ENCODE data around the gene PLCD4.
A peak's percentile ranks its signal among the peaks of the same experiment; 100 is the strongest.

The PLCD4 gene

DNA sequence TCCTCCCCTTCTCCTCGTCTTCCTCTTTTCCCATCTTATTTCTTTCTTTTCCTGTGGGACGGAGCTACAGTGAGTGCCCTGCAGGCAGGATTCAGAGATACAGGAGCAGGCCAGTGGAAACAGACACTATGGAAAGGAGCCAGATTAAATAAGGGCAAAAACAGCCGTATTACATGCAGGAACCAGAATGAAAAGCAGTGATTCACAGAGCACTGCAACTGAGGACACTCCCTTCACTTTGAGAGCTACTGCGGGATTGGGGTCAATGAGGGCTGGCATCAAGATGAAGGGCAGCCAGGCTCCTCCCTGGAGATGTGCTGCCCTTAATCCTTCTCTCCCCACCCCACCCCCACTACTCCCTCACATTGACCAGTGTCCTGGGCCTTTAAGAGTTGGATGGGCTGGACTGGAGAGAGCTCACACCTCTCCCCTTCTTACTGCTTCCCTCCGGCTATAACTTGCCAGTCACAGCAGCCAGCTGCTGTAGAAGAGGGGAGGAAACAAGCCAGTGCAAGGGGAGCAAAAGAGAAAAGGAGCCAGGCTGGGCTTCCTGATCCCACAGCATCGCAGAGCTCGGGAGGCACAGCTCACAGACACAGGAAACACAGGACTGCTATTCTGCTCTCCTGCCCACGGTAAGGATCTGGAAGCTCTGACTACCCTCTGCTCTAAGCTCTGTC is at the start of gene PLCD4:
Gene PLCD4, plus strand, starts transcription at position 464 of the 680 bp plus-strand sequence. CDS start 7,841 bp downstream, outside the sequence.
- peak; percentile 39 for DNase-seq (ENCODE audit: low spot score)

DNA sequence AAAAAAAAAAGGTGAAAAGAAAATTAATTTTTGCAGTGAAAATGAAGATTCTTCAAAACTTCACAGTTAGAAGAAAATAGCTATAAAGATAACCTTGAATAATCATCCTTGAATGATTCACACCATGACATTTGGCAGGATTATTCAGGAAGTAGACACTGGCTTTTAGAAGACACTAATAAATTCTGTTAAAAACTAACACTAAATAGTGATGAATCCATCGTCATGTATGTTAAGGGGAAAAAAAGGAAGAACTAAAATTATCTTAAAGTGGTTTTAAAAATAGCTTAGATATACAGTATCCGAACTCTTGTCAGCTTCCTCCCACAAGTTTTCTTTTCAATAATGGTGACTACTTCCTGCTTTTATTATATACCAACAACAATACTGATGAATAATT is 49.8 kb upstream of the PLCD4 start:
- DNase-seq (ENCODE audit: low spot score) = no peak

DNA sequence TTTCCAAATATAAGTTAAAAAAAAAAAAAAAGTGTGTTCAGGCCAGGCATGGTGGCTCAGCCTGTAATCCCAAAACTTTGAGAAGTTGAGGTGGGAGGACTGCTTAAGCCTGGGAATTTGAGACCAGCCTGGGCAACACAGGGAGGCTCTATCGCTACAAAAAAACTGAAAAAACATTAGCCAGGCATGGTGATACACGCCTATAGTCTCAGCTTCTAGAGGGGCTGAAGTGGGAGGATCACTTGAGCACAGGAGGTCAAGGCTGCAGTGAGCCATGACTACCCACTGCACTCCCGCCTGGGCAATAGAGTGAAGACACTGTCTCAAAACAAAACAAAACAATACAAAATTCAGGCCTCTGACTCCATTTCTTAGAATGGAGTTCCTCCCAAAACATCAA is 48.7 kb upstream of the PLCD4 start:
- no peak for DNase-seq (ENCODE audit: low spot score)

DNA sequence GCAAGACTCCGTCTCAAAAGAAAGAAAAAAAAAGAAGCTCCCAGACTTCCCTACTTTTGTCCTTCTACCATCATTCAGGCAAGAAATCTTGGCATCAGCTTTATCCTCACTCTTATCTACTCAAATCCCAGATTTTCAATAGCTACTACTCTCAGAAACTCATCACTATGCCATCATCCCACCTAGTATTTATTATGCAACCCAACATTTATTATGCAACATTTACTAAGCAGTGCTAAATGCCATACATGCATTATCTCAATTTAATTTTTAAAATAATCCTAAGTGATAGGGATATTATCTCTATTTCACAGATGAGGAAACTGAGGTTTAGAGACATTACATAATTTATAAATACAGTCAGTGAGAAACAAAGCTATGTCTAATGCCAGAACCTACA is 43.6 kb upstream of the PLCD4 start:
- no peak for DNase-seq (ENCODE audit: low spot score)

DNA sequence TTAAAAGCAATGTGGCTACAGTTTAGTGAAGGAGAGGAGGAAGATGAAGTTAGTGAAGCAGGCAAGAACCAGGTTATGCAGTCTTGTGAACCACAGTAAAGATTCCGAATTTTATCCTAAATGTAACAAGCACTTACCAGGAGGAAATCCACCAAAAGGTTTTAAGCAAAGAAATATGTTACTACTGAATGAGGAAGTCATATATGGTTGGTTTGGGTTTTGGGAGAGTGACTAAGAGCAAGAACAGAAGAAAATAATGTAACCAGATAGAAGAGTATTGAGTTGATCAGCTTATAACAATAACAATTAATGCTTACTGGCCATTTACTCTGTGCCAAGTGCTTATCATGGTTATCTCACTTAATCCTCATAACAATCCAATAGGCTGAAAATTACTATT is 41.4 kb upstream of the PLCD4 start:
- no peak for DNase-seq (ENCODE audit: low spot score)

DNA sequence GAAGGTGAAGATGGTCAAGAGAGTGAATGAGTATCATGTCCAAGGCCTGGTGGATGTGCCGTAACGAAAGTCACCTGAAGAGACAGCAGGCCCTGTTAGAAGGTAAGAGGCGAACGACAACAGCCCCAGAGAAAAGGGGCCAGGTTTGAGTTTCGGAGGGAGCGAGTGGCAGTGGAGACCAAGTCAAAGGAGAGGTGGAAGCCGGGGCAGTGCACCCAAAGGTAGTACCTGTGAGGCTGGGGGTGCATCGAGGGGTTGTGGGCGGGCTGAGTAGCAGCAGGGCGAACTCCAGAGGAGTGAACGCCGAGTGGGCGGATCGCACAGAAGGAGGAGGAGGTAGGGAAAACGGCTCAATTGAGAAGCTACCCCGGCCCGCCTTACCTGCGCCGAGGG is 39.9 kb upstream of the PLCD4 start:
- no peak for DNase-seq (ENCODE audit: low spot score)

DNA sequence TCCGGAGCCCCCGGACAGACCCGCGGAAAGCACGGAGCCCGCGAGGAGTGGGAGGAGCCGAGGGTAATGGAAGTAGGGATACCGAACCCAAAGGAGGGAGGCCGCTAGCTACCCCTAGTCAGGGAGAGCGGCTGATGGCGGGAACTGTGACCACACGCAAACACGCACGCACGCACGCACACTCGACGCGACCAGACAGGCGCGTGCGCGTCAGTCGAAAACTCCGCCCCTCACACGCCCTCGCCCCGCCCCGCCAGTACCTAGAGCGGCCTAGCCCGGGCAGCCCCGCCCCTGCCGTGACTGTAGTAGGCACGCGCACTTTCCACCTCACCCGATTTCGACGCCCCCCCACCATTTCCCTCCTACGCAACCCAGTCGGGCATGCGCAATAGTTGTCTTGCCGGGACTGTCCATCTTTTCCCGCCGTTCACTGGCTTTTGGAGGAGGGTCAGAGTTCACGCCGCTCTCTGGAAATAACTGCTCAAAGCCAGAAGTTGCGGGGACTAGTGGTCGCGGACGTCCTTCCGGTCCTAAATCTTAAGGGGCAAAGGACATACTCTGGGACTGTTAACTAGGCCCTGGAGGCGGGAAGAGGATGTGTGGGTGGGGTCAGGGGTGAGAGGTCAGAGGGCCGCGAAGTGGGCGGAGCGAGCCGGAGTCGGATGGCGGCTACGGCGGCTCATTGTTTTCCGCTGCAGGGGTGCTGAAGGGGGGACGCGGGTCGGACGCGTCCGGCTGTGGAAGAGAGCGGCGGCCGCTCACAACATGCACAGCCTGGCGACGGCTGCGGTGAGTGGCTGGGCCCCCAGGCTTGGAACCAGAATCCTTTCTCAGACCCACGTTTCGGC is 39.3 kb upstream of the PLCD4 start, which contains the start of the genes CNOT9 and USP37:
Gene CNOT9, plus strand, starts transcription at position 650 of the 848 bp plus-strand sequence. Its CDS starts 116 bp downstream, at position 766.
Gene USP37, minus strand, starts transcription at position 162 of the 848 bp plus-strand sequence. CDS start 9,698 bp downstream, outside the sequence.
- peak; percentile 99 for DNase-seq (ENCODE audit: low spot score)

DNA sequence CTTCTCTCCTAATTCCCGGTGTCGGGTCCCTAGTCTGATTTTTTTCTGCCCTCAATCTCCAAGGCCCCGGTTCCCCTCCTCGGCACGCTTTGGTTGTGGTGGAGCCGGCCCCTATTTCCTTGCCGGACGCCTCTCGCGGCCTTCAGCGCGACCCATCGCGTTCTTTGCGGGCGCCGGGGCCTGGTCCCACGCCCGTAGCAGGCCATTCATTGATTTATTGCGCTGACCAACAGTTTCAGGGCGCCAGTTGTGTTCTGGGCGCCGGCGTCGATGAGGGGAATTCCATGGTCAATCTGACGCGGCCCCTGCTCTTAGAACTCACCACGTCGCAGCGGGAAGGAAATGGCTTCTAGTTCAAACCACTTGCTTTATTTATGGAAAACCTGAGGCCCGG is 38.7 kb upstream of the PLCD4 start:
- DNase-seq (ENCODE audit: low spot score) = peak; percentile 36

DNA sequence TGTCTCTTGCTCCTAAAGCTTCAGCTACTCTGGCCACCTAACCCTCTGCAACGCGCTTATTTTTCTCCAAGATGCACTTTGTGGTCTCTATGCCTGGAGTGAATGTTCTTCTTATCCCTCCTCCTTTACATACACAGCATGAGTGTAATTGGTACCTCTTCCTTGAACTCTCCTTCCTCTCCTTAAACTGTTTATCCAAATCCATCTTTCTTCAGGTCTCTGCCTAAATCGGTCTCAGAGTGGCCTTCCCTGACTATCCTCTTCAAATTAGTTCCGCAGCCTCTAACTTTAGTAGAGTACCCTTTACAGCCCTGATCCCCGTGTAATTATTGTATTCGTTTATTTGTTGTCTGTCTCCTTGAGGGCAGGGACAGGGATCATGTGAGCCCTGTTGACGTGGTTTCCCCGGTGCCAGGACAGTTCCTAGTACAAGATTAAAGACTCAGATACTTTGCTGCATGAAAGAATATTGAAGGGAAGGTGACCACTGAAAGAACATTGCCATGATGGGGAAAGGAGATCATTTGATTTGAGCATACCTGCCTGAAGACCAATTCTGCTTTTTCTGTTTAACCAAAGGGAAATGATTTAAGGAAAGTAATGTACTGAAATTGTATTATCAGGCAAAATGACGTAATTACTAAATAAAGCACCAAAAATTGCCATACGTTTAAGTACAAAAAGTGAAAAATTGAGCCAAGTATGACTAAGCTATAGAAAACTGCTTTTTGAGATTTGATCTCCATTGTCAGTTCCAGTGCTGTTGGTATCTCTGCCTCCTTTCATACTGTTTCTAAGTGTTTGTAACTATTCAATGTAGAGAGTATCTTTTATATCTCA is 37.8 kb upstream of the PLCD4 start:
- peak; percentile 5 for DNase-seq (ENCODE audit: low spot score)

DNA sequence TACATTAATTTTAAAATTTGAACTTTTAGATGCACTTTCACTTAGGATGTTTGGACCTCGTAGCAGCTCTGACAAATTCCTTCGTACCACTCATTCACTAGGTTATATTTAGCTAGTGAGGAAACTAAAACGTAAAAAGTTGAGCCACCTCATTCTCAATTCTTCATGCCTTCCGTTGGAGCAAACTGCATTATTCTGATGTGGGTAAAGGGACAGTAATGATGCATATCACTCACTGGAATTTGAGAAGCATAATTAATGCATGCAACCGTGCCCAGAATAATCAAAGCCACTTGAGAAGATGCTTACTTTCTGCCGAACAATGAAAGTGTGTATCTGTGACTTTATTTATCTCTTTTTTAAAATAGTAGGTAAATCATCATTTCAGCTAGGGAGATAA is 36.8 kb upstream of the PLCD4 start:
- DNase-seq (ENCODE audit: low spot score) = no peak

DNA sequence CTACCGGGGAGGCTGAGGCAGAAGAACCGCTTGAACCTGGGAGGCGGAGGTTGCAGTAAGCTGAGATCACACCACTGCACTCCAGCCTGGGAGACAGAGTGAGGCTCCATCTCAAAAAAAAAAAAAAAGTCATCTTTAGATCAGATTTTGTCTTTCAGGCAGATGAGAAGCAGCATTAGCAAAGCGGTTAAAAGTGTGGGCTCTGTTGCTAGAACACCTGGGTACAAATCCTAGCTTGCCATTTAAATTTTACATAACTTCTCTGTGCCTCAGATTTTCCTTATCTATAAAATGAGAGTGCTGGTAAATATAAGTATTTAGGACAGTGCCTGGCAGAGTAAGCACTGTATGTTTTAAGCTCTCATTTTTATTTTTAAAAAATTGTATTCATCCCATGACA is 30.8 kb upstream of the PLCD4 start:
- no peak for DNase-seq (ENCODE audit: low spot score)

DNA sequence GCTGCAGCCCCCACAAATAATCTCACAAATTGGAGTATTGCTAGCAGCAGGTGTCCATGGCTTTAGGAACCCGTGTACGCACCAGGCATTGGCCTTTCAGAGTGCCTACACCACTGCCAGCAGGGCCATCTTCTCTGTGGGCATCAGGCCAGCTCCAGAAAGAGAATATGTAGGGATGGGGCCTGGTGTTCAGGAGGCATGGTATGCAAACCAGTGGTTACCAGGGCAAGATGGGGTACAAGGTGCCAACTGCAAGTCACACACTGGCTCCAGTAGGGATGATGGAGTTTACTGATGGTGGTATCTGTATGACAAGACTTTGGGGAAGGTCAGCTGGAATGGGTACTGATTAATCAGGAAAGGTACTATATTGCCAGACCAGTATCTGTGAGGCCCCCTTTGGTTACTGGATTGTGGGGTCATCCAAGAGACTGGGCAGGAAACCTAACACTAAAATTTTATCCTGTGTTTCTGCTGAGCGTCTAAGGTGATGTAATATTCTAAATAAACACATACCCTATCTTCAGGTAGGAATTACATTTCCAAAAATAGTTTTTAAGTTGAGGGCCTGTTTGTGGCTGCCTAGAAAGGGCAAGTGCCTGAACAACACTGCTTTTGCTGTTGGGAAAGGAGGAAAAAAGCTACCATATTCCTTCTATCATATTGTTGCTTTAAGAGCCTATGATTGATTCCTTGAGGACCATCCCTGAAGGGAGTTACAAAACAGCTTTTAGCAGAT is 30.0 kb upstream of the PLCD4 start:
- DNase-seq (ENCODE audit: low spot score) = no peak

DNA sequence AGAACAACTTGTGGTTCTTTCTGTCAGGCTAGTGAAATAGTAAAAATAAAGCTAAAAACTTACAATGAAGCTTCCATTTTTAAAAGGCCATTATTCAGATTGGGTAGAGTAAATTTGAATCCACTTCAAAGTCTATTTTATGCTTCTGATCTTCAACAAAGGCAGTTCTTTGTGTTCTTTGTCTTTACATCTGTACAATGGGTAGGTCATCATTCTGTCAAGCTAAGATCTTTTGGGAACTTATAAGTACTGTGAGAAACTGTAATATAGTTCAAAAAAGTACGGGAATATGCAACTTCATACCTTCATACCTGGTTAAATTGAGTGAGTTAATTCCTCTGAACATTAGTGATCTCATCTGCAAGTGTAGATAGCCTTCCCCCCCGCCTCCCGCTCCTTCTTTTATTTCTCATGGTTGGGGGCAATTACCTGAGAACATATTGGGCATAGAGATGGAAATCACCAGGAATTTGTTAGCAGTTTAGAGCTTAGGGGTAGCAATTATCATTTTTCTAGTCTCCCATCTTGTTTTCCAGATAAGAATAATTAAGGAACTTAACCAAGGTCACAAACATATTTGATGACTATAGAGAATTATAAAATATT is 29.3 kb upstream of the PLCD4 start:
- no peak for DNase-seq (ENCODE audit: low spot score)

DNA sequence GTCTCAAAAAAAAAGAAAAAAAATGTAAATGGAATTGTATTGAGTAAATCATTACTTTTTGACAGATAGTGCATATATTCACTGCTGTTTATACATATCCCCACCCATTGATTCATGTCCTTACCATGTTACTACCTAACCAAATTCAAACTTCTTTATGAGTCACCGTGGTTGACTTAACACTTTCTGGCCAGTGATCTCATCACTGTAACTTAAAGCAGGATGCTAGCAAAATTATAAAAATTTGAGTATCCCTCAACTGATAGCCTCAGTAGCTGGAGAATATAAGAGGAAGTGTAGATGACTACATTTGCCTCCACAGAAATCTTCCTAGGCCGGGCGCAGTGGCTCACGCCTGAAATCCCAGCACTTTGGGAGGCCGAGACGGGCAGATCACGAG is 25.6 kb upstream of the PLCD4 start:
- DNase-seq (ENCODE audit: low spot score) = no peak

DNA sequence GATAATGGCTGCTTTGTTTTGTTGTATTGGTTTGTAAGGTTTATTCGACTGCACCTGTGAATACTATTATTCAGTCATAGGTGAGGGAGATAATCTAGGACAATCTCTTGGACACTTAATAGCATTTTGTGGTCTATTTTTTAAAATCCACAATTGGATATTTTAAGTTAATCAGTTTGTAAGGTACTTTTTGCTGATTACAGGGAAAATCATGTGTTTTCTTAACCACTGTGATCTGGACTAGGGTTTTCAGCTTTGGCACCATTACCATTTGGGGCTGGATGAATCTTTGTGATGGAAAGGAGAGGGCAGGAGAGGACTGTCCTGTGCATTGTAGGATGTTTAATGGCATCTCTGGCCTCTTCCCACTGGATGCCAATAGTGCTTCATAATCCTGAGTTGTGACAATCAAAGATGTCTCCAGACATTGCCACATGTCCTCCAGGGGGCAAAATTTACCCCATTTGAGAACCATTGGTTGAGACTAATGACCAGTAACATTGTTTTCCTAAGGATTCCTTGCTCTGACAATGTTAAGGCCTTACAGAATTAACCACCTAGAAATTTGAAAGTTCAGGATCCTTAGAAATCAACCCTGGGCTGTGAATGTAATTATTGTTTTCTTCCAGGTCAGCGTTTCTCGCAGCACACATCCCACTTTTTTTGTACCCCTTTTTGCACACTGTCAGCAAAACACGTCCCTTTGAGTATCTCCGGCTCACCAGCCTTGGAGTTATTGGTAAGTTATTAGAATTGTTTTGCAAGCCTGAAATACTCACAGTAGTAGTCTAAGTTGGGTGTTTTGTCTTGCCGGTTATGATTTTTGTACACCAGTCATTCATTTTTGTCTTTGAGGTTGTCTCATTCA is 23.5 kb upstream of the PLCD4 start:
- no peak for DNase-seq (ENCODE audit: low spot score)

DNA sequence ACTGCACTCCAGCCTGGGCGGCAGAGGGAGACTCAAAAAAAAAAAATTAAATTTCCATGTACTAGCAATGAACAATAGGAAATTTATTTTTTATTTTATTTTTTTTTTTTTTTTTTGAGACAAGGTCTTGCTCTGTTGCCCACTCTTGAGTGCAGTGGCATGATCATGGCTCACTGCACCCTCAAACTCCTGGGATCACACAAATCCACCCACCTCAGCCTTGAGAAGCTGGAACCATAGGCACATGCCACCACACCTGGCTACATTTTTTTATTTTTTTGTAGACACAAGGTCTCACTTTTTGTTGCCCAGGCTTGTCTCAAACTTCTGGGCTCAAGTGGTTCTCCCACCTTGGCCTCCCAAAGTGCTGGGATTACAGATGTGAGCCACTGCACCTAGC is 22.2 kb upstream of the PLCD4 start:
- no peak for DNase-seq (ENCODE audit: low spot score)

DNA sequence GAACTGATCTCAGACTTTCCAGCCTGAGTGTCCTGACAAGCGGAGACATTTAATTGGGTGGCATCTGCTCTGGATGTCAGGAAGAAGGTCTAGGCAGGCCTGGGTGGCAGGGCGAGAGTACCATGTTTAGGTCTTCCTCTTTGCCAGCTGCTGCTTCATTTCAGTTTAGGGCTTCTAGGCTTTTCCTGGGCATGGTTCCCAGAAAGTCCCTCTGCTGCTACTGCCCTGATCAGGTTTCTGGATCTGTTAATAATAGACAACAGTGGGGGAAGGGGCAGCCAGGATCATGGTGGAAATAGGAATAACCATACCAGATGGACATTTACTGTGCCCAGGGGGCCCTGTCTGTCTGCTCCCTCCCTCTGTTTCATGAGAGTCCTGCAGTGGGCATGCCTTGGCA is 2.3 kb upstream of the PLCD4 start:
- no peak for DNase-seq (ENCODE audit: low spot score)

DNA sequence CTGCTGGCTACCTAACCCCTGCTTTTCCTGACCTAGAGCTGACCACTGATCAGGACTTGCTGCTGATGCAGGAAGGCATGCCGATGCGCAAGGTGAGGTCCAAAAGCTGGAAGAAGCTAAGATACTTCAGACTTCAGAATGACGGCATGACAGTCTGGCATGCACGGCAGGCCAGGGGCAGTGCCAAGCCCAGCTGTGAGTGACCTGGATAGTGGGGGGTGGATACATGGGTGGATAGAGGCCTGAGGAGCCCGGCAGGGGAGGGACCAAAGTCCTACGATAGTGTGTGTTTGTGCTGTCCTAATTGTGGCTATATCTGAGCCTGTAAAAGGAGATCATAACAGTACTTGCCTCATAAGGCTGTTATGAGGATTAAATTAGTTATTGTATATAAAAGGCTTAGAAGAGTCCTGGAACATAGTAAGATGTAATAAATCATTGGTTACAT is 8.2 kb downstream of the PLCD4 start:
- DNase-seq (ENCODE audit: low spot score) = no peak

DNA sequence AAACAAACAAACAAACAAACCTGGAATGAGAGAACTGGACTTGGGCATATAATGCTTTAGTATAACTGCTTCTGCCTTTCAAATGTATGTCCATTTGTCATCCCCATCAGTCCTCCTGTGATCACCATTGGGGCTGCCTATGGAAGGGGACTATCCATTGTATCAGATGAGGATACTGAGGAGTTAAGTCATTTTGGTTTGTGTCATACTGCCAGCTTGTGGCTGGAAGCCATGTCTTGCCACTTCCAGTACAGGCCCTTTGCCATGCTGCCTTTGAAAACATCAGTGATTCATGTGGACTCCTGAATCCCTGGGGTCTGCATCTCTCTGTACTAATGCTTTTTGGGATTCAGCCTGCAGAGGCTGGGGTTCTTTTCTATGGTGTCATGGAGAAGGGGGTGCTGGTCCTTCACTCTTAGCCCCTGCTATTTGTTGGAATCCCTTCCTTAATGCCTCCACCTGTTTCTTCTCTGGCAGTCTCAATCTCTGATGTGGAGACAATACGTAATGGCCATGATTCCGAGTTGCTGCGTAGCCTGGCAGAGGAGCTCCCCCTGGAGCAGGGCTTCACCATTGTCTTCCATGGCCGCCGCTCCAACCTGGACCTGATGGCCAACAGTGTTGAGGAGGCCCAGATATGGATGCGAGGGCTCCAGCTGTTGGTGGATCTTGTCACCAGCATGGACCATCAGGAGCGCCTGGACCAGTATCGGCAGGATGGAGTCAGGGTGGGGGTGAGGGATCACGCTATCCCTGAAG is 10.6 kb downstream of the PLCD4 start:
- DNase-seq (ENCODE audit: low spot score) = no peak

Measured in cerebellar cortex (tissue), 1 donor.